ENCODE measurements around the gene FAM110A. TPM values are rescaled to one million over a fixed set of nuclear protein-coding genes. Genes with fewer than 3 reads are reported as not detected.

FAM110A gene
- total and polyA plus RNA-seq, 11 donors: 1.2 to 8.1 (median 2.3) TPM

- peaks cover 0 to 6% (median 0%) of the 10 kb centered on the region in 9 donors for H3K27me3 ChIP-seq
- no peak overlapping the region for H3K27ac ChIP-seq
- H3K4me1 ChIP-seq: peaks cover 0 to 14% (median 5%) of the 10 kb centered on the region in 12 donors
- DNase-seq (no peak), ATAC-seq (no peak)
- intact Hi-C loops (cut with DNase I): loop anchor here in 9 of 10 donors (5.0 to 10.0 kb wide), 5 partner anchors 285 to 395 kb away; partner anchors contain the start of gene TMEM74B (in 3 of the 9)
- TF ChIP-seq, protein P1, sequence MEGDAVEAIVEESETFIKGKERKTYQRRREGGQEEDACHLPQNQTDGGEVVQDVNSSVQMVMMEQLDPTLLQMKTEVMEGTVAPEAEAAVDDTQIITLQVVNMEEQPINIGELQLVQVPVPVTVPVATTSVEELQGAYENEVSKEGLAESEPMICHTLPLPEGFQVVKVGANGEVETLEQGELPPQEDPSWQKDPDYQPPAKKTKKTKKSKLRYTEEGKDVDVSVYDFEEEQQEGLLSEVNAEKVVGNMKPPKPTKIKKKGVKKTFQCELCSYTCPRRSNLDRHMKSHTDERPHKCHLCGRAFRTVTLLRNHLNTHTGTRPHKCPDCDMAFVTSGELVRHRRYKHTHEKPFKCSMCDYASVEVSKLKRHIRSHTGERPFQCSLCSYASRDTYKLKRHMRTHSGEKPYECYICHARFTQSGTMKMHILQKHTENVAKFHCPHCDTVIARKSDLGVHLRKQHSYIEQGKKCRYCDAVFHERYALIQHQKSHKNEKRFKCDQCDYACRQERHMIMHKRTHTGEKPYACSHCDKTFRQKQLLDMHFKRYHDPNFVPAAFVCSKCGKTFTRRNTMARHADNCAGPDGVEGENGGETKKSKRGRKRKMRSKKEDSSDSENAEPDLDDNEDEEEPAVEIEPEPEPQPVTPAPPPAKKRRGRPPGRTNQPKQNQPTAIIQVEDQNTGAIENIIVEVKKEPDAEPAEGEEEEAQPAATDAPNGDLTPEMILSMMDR (IDR thresholded peaks at IDR 0.05): no peak
- TF ChIP-seq POLR2A (IDR thresholded peaks at IDR 0.05): no peak
- no peak overlapping the region for H3K4me3 ChIP-seq
- 84 to 90% (median 87%) methylated on average over 8 of the region's 8 CpGs for WGBS, 4 donors
- no peaks in the 10 kb centered on the region for H3K9me3 ChIP-seq
- H3K36me3 ChIP-seq: no peaks in the 10 kb centered on the region
Observed at GRCh38 chr20:819680-820322, 13.7 kb upstream of the FAM110A start.

DNA sequence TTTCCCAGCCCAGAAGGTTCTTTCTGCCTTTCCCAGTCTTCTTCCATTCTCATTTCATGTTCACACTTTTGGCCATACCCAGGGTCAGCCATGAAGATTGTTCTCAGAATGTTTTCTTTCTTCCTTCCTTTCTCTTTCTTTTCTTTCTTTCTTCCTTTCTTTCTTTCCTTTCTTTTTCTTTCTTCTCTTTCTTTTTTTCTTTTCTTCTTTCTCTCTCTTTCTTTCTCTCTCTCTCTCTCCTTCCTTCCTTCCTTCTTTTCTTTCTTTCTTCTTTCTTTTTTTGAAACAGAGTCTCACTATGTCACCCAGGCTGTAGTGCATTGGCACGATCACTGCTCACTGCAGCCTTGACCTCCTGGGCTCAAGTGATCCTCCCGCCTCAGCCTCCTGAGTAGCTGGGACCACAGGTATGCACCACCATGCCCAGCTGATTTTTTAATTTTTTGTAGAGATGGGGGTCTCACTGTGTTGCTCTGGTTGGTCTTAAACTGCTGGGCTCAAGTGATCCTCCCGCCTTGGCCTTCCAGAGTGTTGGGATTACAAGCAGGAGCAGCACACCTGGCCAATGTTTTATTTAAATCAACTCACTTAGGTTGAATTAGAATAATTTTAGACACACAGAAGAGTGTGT lies 13.1 kb upstream of the FAM110A start:
- Histone ChIP-seq H3K9me3 (no peaks in the 10 kb centered on the region), H3K4me1 (peaks cover 0 to 14% (median 5%) of the 10 kb centered on the region in 12 donors), H3K4me3 (no peak overlapping the region), H3K27ac (peak overlapping the region in 1 of 12 donors; percentile 63), H3K36me3 (no peaks in the 10 kb centered on the region), H3K27me3 (peaks cover 0 to under 1% (median 0%) of the 10 kb centered on the region in 9 donors)
- intact Hi-C loops (cut with DNase I): no loop called here
- no peak for DNase-seq
- 96 to 98% (median 98%) methylated on average over 3 of the region's 3 CpGs for WGBS, 4 donors
- no peak for ATAC-seq
- TF ChIP-seq POLR2A (IDR thresholded peaks at IDR 0.05): no peak
- TF ChIP-seq, protein P1 (IDR thresholded peaks at IDR 0.05): no peak

- Histone ChIP-seq H3K27ac (peak overlapping the region in 9 of 12 donors; percentile 25 to 81 (median 61)), H3K9me3 (no peaks in the 10 kb centered on the region), H3K4me3 (no peak overlapping the region), H3K27me3 (no peaks in the 10 kb centered on the region), H3K36me3 (no peaks in the 10 kb centered on the region), H3K4me1 (peaks cover 0 to 14% (median 5%) of the 10 kb centered on the region in 12 donors)
- ATAC-seq (peak; percentile 56 to 81 (median 80)), DNase-seq (no peak)
- WGBS, 4 donors: 58 to 64% (median 62%) methylated on average over 6 of the region's 6 CpGs
- intact Hi-C loops (cut with DNase I): no loop called here
- TF ChIP-seq POLR2A (IDR thresholded peaks at IDR 0.05): no peak
- TF ChIP-seq, protein P1 (IDR thresholded peaks at IDR 0.05): no peak
Observed at GRCh38 chr20:821046-821730, 12.3 kb upstream of the FAM110A start.

DNA sequence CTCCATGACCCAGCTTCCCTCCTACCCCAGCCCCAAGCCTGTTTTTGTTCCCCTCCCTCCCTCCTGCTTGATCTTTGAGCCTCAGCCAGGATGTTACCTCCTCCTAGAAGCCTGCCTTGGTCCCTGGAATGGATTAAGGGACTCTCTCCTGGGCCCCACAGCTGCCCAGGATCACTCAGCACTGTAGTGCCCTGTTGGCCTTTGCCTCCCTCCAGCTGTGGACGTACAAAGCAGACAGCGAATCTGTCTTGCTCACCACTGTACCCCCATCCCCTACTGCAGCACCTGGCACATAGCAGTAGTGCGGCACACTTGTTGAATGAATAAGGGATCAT lies 11.8 kb upstream of the FAM110A start:
- H3K27me3 ChIP-seq: no peaks in the 10 kb centered on the region
- ATAC-seq: peak in 1 of 4 donors; percentile 7
- 84 to 90% (median 87%) methylated on average over 3 of the region's 3 CpGs for WGBS, 4 donors

More for the DNA sequence above, 11.8 kb upstream of the FAM110A start:
- TF ChIP-seq POLR2A (IDR thresholded peaks at IDR 0.05): no peak
- TF ChIP-seq, protein P1 (IDR thresholded peaks at IDR 0.05): no peak
- Histone ChIP-seq H3K27ac (peak overlapping the region in 9 of 12 donors; percentile 25 to 81 (median 61)), H3K36me3 (no peaks in the 10 kb centered on the region), H3K9me3 (no peaks in the 10 kb centered on the region), H3K4me3 (no peak overlapping the region), H3K4me1 (peaks cover 0 to 14% (median 5%) of the 10 kb centered on the region in 12 donors)
- intact Hi-C loops (cut with DNase I): no loop called here
- DNase-seq: no peak
